GM12873 (cell line): ENCODE measurements around the gene MAP2K7.

Experiments used
- CTCF ChIP-seq: IDR thresholded peaks from 2 replicates; pipeline ENCODE4 v1.5.1; 2012; ENCODE audit warnings: low read depth, mild to moderate bottlenecking, moderate library complexity, low read length, control low read depth; ENCODE audit not compliant: insufficient read depth; ENCODE audit errors: missing control alignments

MAP2K7 gene

GRCh38 chr19:7905268-7905667 lies 1.6 kb downstream of the MAP2K7 start:
- TF ChIP-seq CTCF: no peak

- no peak for TF ChIP-seq CTCF
Measured at GRCh38 chr19:7905859-7906258, 2.2 kb downstream of the MAP2K7 start.

GRCh38 chr19:7907122-7907521 lies 3.4 kb downstream of the MAP2K7 start:
- no peak for TF ChIP-seq CTCF

GRCh38 chr19:7907544-7907943 lies 3.9 kb downstream of the MAP2K7 start:
- no peak for TF ChIP-seq CTCF

- no peak for TF ChIP-seq CTCF
Measured at GRCh38 chr19:7908078-7908699, 4.5 kb downstream of the MAP2K7 start.

GRCh38 chr19:7908742-7909461 lies 5.2 kb downstream of the MAP2K7 start:
- no peak for TF ChIP-seq CTCF

GRCh38 chr19:7909471-7910067 lies 5.9 kb downstream of the MAP2K7 start:
- TF ChIP-seq CTCF: no peak
